ENCODE data around the gene ULK2. TPM values are rescaled to one million over a fixed set of nuclear protein-coding genes. Genes with fewer than 3 reads are reported as not detected.

Gene ULK2
- total RNA-seq, 4 donors from 2014 or later, result 24.0 to 32.8 (median 30.5) TPM

- TF ChIP-seq CTCF (IDR thresholded peaks at IDR 0.05; ENCODE audit: low read depth), result no peak
Observed at GRCh38 chr17:19771971-19772630, 95.6 kb downstream of the ULK2 start.

GRCh38 chr17:19770985-19771735 lies 96.6 kb downstream of the ULK2 start:
- no peak for TF ChIP-seq CTCF (IDR thresholded peaks at IDR 0.05; ENCODE audit: low read depth)

- no peak for TF ChIP-seq CTCF (IDR thresholded peaks at IDR 0.05; ENCODE audit: low read depth)
Observed at GRCh38 chr17:19769946-19770652, 97.6 kb downstream of the ULK2 start.

GRCh38 chr17:19768046-19768782 lies 99.5 kb downstream of the ULK2 start:
- TF ChIP-seq CTCF (IDR thresholded peaks at IDR 0.05; ENCODE audit: low read depth), result no peak

GRCh38 chr17:19766421-19767270 lies 101.1 kb downstream of the ULK2 start:
- TF ChIP-seq CTCF (IDR thresholded peaks at IDR 0.05; ENCODE audit: low read depth), result no peak

- TF ChIP-seq CTCF (IDR thresholded peaks at IDR 0.05; ENCODE audit: low read depth), result no peak
Observed at GRCh38 chr17:19766016-19766415, 101.7 kb downstream of the ULK2 start.
